Activated CD8-positive, alpha-beta memory T cell treated with anti-CD3 and anti-CD28 coated beads for 36 hours (primary cell): ENCODE measurements around the gene UBE2F. TPM values are rescaled to one million over a fixed set of nuclear protein-coding genes. Genes with fewer than 3 reads are reported as not detected.
"Not testable (repeated sequence)": the region's sequence is repeated elsewhere in the genome, so short reads cannot be mapped to it uniquely, and the experiment has no call there.

ENCODE experiments used
- CTCF ChIA-PET: fragments of 350-600 bp; sonication (Branson Sonifier 250); formaldehyde crosslinking; loops from one replicate; lab custom pipeline; 2021; ENCODE audit warnings: antibody characterized with exemption; lab: Charles Lee
- POLR2A ChIA-PET: fragments of 350-600 bp; sonication (Branson Sonifier 250); formaldehyde crosslinking; loops from one replicate; lab custom pipeline; 2021; ENCODE audit warnings: antibody characterized with exemption; lab: Charles Lee
- total RNA-seq, 2 experiments: library from RNA; stranded (reverse); gene quantifications; one replicate each; pipeline ENCODE4 v1.2.3, GENCODE V29; 2021

The UBE2F gene
- total RNA-seq, 2 experiments from 2014 or later = 63.7 to 64.5 TPM

GRCh38 chr2:237941239-237941638 is 25.6 kb upstream of the UBE2F start:
- POLR2A ChIA-PET = no interaction called here
- CTCF ChIA-PET = no interaction called here

GRCh38 chr2:237942513-237942899 is 24.3 kb upstream of the UBE2F start:
- ChIA-PET POLR2A (no interaction called here), CTCF (interaction anchor here (0.9 kb wide), 1 partner anchor 19 kb away, joined by 3 read pairs; no protein-coding TSS in a partner anchor)

GRCh38 chr2:237943395-237944094 is 23.3 kb upstream of the UBE2F start:
- ChIA-PET CTCF (no interaction called here), POLR2A (no interaction called here)

- ChIA-PET POLR2A (no interaction called here), CTCF (interaction anchor here (1.6 kb wide), 1 partner anchor 20 kb away, joined by 4 read pairs; no protein-coding TSS in a partner anchor)
Observed at GRCh38 chr2:237944302-237944701, 22.5 kb upstream of the UBE2F start.

GRCh38 chr2:237946423-237946822 is 20.4 kb upstream of the UBE2F start:
- POLR2A ChIA-PET = no interaction called here
- CTCF ChIA-PET = no interaction called here

GRCh38 chr2:237951354-237951753 is 15.5 kb upstream of the UBE2F start:
- CTCF ChIA-PET = not testable (repeated sequence)
- POLR2A ChIA-PET = interaction anchor here (0.7 kb wide), 1 partner anchor 18 kb away, joined by 5 read pairs; no protein-coding TSS in a partner anchor

GRCh38 chr2:237951878-237952277 is 14.9 kb upstream of the UBE2F start:
- POLR2A ChIA-PET = no interaction called here
- CTCF ChIA-PET = no interaction called here

- POLR2A ChIA-PET = no interaction called here
- CTCF ChIA-PET = no interaction called here
Observed at GRCh38 chr2:237952851-237953250, 14.0 kb upstream of the UBE2F start.

GRCh38 chr2:237955640-237956401 is 11.0 kb upstream of the UBE2F start:
- CTCF ChIA-PET = no interaction called here
- POLR2A ChIA-PET = no interaction called here

GRCh38 chr2:237956402-237956736 is 10.4 kb upstream of the UBE2F start:
- POLR2A ChIA-PET = no interaction called here
- CTCF ChIA-PET = no interaction called here

GRCh38 chr2:237961637-237962036 is 5.2 kb upstream of the UBE2F start:
- CTCF ChIA-PET = interaction anchor here (0.9 kb wide), 1 partner anchor 29 kb away, joined by 3 read pairs; no protein-coding TSS in a partner anchor
- POLR2A ChIA-PET = no interaction called here

- POLR2A ChIA-PET = no interaction called here
- CTCF ChIA-PET = no interaction called here
Observed at GRCh38 chr2:237962432-237963084, 4.3 kb upstream of the UBE2F start.

- CTCF ChIA-PET = interaction anchor here (1.0 kb wide), 1 partner anchor 27 kb away, joined by 5 read pairs; no protein-coding TSS in a partner anchor
- POLR2A ChIA-PET = not testable (repeated sequence)
Observed at GRCh38 chr2:237963490-237963991, 3.3 kb upstream of the UBE2F start.

GRCh38 chr2:237964194-237964577 is 2.6 kb upstream of the UBE2F start:
- CTCF ChIA-PET = interaction anchor here (1.0 kb wide), 1 partner anchor 26 kb away, joined by 5 read pairs; no protein-coding TSS in a partner anchor
- POLR2A ChIA-PET = no interaction called here

- ChIA-PET CTCF (no interaction called here), POLR2A (no interaction called here)
Observed at GRCh38 chr2:237964578-237965404, 2.0 kb upstream of the UBE2F start.

GRCh38 chr2:237965844-237966243 is 970 bp upstream of the UBE2F start:
- CTCF ChIA-PET, POLR2A ChIA-PET: not testable (repeated sequence)

GRCh38 chr2:237966250-237966564 is 607 bp upstream of the UBE2F start:
- ChIA-PET CTCF (no interaction called here), POLR2A (no interaction called here)

GRCh38 chr2:237967463-237967951 is 693 bp downstream of the UBE2F start:
- CTCF ChIA-PET = interaction anchor here (1.3 kb wide), 1 partner anchor 94 kb away, joined by 3 read pairs; no protein-coding TSS in a partner anchor

More at GRCh38 chr2:237967463-237967951, 693 bp downstream of the UBE2F start:
- POLR2A ChIA-PET = no interaction called here
